Measurements from ENCODE around the gene XRCC4.

Gene XRCC4

DNA sequence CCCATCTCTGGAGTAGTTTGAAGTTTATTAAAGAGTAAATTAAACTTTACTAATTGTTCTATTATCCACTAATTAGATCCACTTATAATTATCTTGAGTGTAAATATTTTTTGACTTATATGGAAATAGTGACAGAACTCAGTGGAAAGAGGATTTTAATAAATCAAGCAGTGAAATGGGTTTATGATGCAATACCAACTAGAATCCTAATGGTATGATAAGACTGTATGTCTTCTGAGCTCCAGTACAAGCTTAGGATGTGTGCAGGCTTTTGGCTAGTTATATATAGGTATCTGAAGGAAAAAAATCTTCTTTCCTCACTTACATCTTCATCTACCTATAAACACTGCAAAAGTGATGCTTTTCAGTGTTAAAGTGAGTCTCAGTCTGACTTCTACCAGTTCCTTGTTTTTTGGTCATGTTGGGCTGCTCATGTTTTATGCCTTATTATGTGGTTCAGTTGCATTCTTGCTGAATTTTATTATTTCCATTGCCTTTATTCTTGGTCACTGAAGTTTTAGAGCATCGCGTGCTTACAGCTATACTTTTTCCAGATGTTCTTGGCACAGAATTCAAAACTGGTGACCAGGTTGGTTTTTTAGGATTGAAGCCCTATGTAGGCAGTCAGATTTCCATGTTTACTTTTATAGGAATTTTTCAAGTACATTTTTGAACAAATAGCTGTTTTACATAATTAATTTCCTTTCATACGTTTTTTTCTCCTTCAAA, 30.5 kb downstream of the XRCC4 start:
- no peaks in the 10 kb centered on the region for H3K36me3 ChIP-seq (ENCODE audit: control insufficient read depth in 2 of 2, insufficient read depth in 1 of 2, low read length in 2 of 2)
- H3K4me3 ChIP-seq (ENCODE audit: low read depth, low read length), result no peak overlapping the region
- ChIA-PET POLR2A (no interaction called here), CTCF (no interaction called here)
- H3K9me3 ChIP-seq (ENCODE audit: control insufficient read depth, insufficient read depth, low read depth, low read length), result no peaks in the 10 kb centered on the region
- H3K4me1 ChIP-seq (ENCODE audit: control insufficient read depth, insufficient read depth, low read length), result no peaks in the 10 kb centered on the region
- TF ChIP-seq ZNF777 (tag by site-specific recombination; IDR thresholded peaks at IDR 0.05; ENCODE audit: borderline replicate concordance) (no peak), PRDM2 (tag by site-specific recombination; IDR thresholded peaks at IDR 0.05; ENCODE audit: borderline replicate concordance) (no peak), ZNF623 (tag by site-specific recombination; IDR thresholded peaks at IDR 0.05) (no peak), ZNF155 (tag by site-specific recombination; IDR thresholded peaks at IDR 0.05) (no peak), ZNF585B (tag by site-specific recombination; IDR thresholded peaks at IDR 0.05) (no peak), ZNF274 (IDR thresholded peaks at IDR 0.05; ENCODE audit: low read length) (no peak), ZNF274 (tag by site-specific recombination; IDR thresholded peaks at IDR 0.05; ENCODE audit: borderline replicate concordance) (no peak), ZNF514 (tag by site-specific recombination; IDR thresholded peaks at IDR 0.05) (no peak), ZNF391 (tag by site-specific recombination; IDR thresholded peaks at IDR 0.05; ENCODE audit: borderline replicate concordance, low read depth) (no peak), ZBTB26 (tag by site-specific recombination; optimal IDR thresholded peaks at IDR 0.05) (no peak), FEZF1 (tag by site-specific recombination; IDR thresholded peaks at IDR 0.05) (no peak), ZNF670 (tag by site-specific recombination; IDR thresholded peaks at IDR 0.05; ENCODE audit: low read depth) (no peak)
- TF ChIP-seq, protein P1, sequence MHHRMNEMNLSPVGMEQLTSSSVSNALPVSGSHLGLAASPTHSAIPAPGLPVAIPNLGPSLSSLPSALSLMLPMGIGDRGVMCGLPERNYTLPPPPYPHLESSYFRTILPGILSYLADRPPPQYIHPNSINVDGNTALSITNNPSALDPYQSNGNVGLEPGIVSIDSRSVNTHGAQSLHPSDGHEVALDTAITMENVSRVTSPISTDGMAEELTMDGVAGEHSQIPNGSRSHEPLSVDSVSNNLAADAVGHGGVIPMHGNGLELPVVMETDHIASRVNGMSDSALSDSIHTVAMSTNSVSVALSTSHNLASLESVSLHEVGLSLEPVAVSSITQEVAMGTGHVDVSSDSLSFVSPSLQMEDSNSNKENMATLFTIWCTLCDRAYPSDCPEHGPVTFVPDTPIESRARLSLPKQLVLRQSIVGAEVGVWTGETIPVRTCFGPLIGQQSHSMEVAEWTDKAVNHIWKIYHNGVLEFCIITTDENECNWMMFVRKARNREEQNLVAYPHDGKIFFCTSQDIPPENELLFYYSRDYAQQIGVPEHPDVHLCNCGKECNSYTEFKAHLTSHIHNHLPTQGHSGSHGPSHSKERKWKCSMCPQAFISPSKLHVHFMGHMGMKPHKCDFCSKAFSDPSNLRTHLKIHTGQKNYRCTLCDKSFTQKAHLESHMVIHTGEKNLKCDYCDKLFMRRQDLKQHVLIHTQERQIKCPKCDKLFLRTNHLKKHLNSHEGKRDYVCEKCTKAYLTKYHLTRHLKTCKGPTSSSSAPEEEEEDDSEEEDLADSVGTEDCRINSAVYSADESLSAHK (tag by site-specific recombination; IDR thresholded peaks at IDR 0.05), result no peak
- TF ChIP-seq, protein P2, sequence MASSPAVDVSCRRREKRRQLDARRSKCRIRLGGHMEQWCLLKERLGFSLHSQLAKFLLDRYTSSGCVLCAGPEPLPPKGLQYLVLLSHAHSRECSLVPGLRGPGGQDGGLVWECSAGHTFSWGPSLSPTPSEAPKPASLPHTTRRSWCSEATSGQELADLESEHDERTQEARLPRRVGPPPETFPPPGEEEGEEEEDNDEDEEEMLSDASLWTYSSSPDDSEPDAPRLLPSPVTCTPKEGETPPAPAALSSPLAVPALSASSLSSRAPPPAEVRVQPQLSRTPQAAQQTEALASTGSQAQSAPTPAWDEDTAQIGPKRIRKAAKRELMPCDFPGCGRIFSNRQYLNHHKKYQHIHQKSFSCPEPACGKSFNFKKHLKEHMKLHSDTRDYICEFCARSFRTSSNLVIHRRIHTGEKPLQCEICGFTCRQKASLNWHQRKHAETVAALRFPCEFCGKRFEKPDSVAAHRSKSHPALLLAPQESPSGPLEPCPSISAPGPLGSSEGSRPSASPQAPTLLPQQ (tag by site-specific recombination; IDR thresholded peaks at IDR 0.05), result no peak
- TF ChIP-seq, protein P3, sequence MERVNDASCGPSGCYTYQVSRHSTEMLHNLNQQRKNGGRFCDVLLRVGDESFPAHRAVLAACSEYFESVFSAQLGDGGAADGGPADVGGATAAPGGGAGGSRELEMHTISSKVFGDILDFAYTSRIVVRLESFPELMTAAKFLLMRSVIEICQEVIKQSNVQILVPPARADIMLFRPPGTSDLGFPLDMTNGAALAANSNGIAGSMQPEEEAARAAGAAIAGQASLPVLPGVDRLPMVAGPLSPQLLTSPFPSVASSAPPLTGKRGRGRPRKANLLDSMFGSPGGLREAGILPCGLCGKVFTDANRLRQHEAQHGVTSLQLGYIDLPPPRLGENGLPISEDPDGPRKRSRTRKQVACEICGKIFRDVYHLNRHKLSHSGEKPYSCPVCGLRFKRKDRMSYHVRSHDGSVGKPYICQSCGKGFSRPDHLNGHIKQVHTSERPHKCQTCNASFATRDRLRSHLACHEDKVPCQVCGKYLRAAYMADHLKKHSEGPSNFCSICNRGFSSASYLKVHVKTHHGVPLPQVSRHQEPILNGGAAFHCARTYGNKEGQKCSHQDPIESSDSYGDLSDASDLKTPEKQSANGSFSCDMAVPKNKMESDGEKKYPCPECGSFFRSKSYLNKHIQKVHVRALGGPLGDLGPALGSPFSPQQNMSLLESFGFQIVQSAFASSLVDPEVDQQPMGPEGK (tag by site-specific recombination; IDR thresholded peaks at IDR 0.05), result no peak
- H3K27ac ChIP-seq (ENCODE audit: extremely low read depth, low read depth, low read length), result no peak overlapping the region
